Measurements from ENCODE around the gene PUDP.
"Not testable (repeated sequence)": the region's sequence is repeated elsewhere in the genome, so short reads cannot be mapped to it uniquely, and the experiment has no call there.

The PUDP gene

GRCh38 chrX:7109838-7110793, 37.8 kb downstream of the PUDP start:
- Mint-ChIP-seq H3K27me3 (no peaks in the 10 kb centered on the region), H3K4me3 (no peak overlapping the region), H3K4me1 (ENCODE audit: low read depth) (peaks cover 30% of the 10 kb centered on the region), H3K36me3 (ENCODE audit: low read depth) (peaks cover 11% of the 10 kb centered on the region), H3K9me3 (no peaks in the 10 kb centered on the region), H3K27ac (peak overlapping the region; percentile 50)
- intact Hi-C loops (cut with micrococcal nuclease): no loop called here

GRCh38 chrX:7109049-7109531, 38.9 kb downstream of the PUDP start:
- peaks cover 11% of the 10 kb centered on the region for H3K36me3 Mint-ChIP-seq (ENCODE audit: low read depth)
- intact Hi-C loops (cut with micrococcal nuclease): no loop called here
- H3K4me3 Mint-ChIP-seq: peak overlapping the region; percentile 64
- H3K27ac Mint-ChIP-seq: peak overlapping the region; percentile 86
- H3K9me3 Mint-ChIP-seq: no peaks in the 10 kb centered on the region
- H3K27me3 Mint-ChIP-seq: no peaks in the 10 kb centered on the region
- peaks cover 30% of the 10 kb centered on the region for H3K4me1 Mint-ChIP-seq (ENCODE audit: low read depth)

GRCh38 chrX:7108030-7108429, 39.9 kb downstream of the PUDP start:
- Mint-ChIP-seq H3K9me3 (no peaks in the 10 kb centered on the region), H3K4me1 (ENCODE audit: low read depth) (peaks cover 30% of the 10 kb centered on the region), H3K36me3 (ENCODE audit: low read depth) (peaks cover 18% of the 10 kb centered on the region), H3K27ac (no peak overlapping the region), H3K27me3 (no peaks in the 10 kb centered on the region), H3K4me3 (no peak overlapping the region)
- intact Hi-C loops (cut with micrococcal nuclease): no loop called here

GRCh38 chrX:7106649-7107048, 41.3 kb downstream of the PUDP start:
- Mint-ChIP-seq H3K4me3 (no peak overlapping the region), H3K36me3 (ENCODE audit: low read depth) (peaks cover 19% of the 10 kb centered on the region), H3K27me3 (no peaks in the 10 kb centered on the region), H3K4me1 (ENCODE audit: low read depth) (peaks cover 44% of the 10 kb centered on the region), H3K27ac (no peak overlapping the region), H3K9me3 (no peaks in the 10 kb centered on the region)
- intact Hi-C loops (cut with micrococcal nuclease): no loop called here

- peaks cover 30% of the 10 kb centered on the region for H3K36me3 Mint-ChIP-seq (ENCODE audit: low read depth)
- no peaks in the 10 kb centered on the region for H3K27me3 Mint-ChIP-seq
Observed at GRCh38 chrX:7102119-7102518, 45.8 kb downstream of the PUDP start.

DNA sequence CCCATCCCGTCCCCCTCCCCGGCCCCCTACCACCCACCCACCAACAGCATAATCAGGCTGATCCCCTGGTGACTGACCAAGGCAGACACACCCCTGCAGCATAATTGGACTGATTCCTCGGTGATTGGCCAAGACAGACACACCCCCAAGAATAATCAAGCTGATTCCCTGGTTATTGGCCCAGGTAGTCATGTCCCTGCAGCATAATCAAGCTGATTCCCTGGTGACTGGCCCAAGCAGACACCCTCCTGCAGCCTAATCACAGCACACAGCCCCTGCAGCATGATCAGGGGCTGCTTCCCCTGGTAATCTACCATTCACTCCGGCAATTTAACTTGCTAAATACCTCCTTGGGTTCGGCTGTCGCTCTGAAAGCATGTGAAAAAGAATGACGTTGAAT, 47.9 kb downstream of the PUDP start:
- H3K27ac Mint-ChIP-seq: no peak overlapping the region
- intact Hi-C loops (cut with micrococcal nuclease): no loop called here

More at GRCh38 chrX:7102119-7102518, 45.8 kb downstream of the PUDP start:
- Mint-ChIP-seq H3K4me1 (ENCODE audit: low read depth) (peaks cover 23% of the 10 kb centered on the region), H3K27ac (peak overlapping the region; percentile 70), H3K9me3 (no peaks in the 10 kb centered on the region), H3K4me3 (peak overlapping the region; percentile 23)
- intact Hi-C loops (cut with micrococcal nuclease): no loop called here

GRCh38 chrX:7095657-7096056, 52.3 kb downstream of the PUDP start:
- H3K9me3 Mint-ChIP-seq; H3K4me3 Mint-ChIP-seq; H3K27ac Mint-ChIP-seq; intact Hi-C loops (cut with micrococcal nuclease); H3K27me3 Mint-ChIP-seq: not testable (repeated sequence)
- Mint-ChIP-seq H3K4me1 (ENCODE audit: low read depth) (peaks cover 20% of the 10 kb centered on the region), H3K36me3 (ENCODE audit: low read depth) (peaks cover 23% of the 10 kb centered on the region)

More for the DNA sequence above, 47.9 kb downstream of the PUDP start:
- H3K9me3 Mint-ChIP-seq: no peaks in the 10 kb centered on the region
- no peaks in the 10 kb centered on the region for H3K27me3 Mint-ChIP-seq
- peaks cover 23% of the 10 kb centered on the region for H3K4me1 Mint-ChIP-seq (ENCODE audit: low read depth)
- H3K36me3 Mint-ChIP-seq (ENCODE audit: low read depth): peaks cover 35% of the 10 kb centered on the region
- no peak overlapping the region for H3K4me3 Mint-ChIP-seq

GRCh38 chrX:7093305-7093704, 54.6 kb downstream of the PUDP start:
- Mint-ChIP-seq H3K4me3 (no peak overlapping the region), H3K36me3 (ENCODE audit: low read depth) (peaks cover 28% of the 10 kb centered on the region), H3K27ac (peak overlapping the region; percentile 15), H3K9me3 (no peaks in the 10 kb centered on the region), H3K27me3 (no peaks in the 10 kb centered on the region), H3K4me1 (ENCODE audit: low read depth) (peaks cover 34% of the 10 kb centered on the region)
- intact Hi-C loops (cut with micrococcal nuclease): no loop called here

DNA sequence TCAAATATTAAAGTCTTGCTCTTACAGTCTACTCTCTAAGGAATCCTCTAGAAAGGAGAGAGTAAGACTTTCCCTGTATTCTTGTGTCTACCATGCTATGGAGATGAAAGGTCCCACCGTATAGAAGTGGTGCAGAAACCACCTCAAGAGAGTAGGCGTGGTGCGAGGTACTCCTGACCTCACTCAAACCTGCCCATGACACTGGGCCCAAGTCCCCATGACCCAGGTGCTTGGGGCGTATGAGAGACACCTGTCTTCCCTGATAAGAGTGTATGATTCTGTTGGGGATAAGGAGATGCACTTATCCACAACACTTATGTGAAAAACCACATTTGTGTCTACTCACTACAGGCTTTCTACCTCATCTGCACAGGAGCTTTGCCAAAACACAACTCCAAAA, 55.4 kb downstream of the PUDP start:
- Mint-ChIP-seq H3K9me3 (no peaks in the 10 kb centered on the region), H3K4me3 (no peak overlapping the region), H3K27me3 (no peaks in the 10 kb centered on the region), H3K27ac (peak overlapping the region; percentile 15), H3K4me1 (ENCODE audit: low read depth) (peaks cover 34% of the 10 kb centered on the region), H3K36me3 (ENCODE audit: low read depth) (peaks cover 24% of the 10 kb centered on the region)
- intact Hi-C loops (cut with micrococcal nuclease): no loop called here

DNA sequence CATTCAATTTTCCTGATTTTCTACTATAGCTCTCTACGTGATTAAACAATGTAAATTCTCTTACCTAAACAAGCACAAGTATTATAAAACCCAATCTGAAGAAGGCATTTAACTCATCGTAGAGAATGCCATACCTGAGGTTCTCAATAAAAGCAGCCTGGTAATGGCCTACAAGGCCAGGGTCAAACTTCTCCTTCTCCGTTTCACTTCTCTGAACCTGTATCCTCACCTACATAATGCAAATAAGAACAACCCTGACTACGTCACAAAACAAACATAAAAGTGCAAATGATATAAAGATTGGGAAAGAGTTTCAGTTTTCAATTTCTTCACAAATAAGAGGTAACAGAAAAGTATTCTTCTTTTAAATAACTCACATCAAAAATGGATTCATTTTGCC, 56.0 kb downstream of the PUDP start:
- H3K27me3 Mint-ChIP-seq: no peaks in the 10 kb centered on the region
- H3K9me3 Mint-ChIP-seq: no peaks in the 10 kb centered on the region
- no peak overlapping the region for H3K27ac Mint-ChIP-seq
- H3K36me3 Mint-ChIP-seq (ENCODE audit: low read depth): peaks cover 18% of the 10 kb centered on the region
- intact Hi-C loops (cut with micrococcal nuclease): no loop called here
- H3K4me1 Mint-ChIP-seq (ENCODE audit: low read depth): peaks cover 39% of the 10 kb centered on the region
- no peak overlapping the region for H3K4me3 Mint-ChIP-seq

GRCh38 chrX:7090641-7091040, 57.3 kb downstream of the PUDP start:
- H3K27ac Mint-ChIP-seq: no peak overlapping the region
- intact Hi-C loops (cut with micrococcal nuclease): no loop called here

DNA sequence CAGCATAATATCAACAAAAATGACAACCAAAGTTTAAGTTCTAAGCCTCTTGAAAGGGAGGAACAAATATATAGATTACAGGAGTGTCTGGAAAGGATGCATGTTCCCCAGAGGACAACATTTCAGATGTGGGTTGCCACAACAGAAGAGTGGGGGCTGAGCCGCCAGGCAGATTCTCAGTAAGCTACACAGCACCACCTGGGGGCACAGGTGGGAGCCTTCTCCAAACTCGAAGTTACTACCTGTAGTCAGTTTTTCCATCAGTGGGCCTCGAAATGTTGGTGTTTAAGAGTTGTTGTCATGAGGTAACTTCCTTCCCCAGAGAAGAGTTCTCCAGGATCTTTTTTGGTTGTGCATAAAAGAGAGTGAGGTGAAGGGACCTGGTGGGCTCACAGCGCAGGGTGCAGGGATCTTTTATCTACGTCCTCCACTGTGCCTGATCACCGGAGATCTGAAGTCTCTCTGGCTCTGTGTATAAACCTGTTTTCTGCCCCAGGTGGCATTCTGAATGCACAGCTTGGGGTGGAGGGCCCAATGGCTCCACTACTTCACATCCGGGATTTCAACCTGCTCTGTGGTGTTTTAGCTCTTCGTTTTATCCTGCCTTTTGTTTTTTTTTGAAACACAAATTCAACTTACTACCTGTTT, 58.9 kb downstream of the PUDP start:
- Mint-ChIP-seq H3K4me1 (ENCODE audit: low read depth) (peaks cover 63% of the 10 kb centered on the region), H3K9me3 (no peaks in the 10 kb centered on the region), H3K27ac (peak overlapping the region; percentile 53), H3K36me3 (ENCODE audit: low read depth) (peaks cover 10% of the 10 kb centered on the region), H3K4me3 (no peak overlapping the region), H3K27me3 (no peaks in the 10 kb centered on the region)
- intact Hi-C loops (cut with micrococcal nuclease): no loop called here

More at GRCh38 chrX:7090641-7091040, 57.3 kb downstream of the PUDP start:
- no peak overlapping the region for H3K4me3 Mint-ChIP-seq
- no peaks in the 10 kb centered on the region for H3K27me3 Mint-ChIP-seq
- H3K4me1 Mint-ChIP-seq (ENCODE audit: low read depth): peaks cover 52% of the 10 kb centered on the region
- peaks cover 16% of the 10 kb centered on the region for H3K36me3 Mint-ChIP-seq (ENCODE audit: low read depth)
- no peaks in the 10 kb centered on the region for H3K9me3 Mint-ChIP-seq

DNA sequence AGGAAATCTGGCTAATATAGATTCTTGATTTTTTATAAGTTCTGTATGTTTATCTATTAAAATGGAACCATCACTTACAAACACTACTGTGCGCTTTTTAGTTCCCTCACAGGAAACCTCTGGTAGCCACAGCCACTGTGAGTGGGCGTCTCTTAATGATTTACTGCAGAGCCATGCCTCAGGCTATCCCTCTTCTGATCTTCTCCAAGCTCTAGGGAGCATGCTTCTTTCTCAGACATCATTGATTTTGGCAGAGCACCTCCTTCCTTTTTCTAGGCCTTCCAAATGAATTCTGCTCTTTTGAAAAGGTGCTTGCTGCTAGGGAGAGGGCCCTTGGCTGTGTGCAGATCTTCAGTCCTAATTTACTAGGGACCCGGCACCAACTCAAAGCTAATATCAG, 61.6 kb downstream of the PUDP start:
- peaks cover 16% of the 10 kb centered on the region for H3K36me3 Mint-ChIP-seq (ENCODE audit: low read depth)
- H3K9me3 Mint-ChIP-seq: no peaks in the 10 kb centered on the region
- H3K27me3 Mint-ChIP-seq: no peaks in the 10 kb centered on the region
- H3K4me3 Mint-ChIP-seq: no peak overlapping the region
- peaks cover 70% of the 10 kb centered on the region for H3K4me1 Mint-ChIP-seq (ENCODE audit: low read depth)
- H3K27ac Mint-ChIP-seq: peak overlapping the region; percentile 71
- intact Hi-C loops (cut with micrococcal nuclease): no loop called here

GRCh38 chrX:7085879-7086278, 62.1 kb downstream of the PUDP start:
- Mint-ChIP-seq H3K27ac (peak overlapping the region; percentile 63), H3K27me3 (no peaks in the 10 kb centered on the region), H3K9me3 (no peaks in the 10 kb centered on the region), H3K4me3 (peak overlapping the region; percentile 55), H3K4me1 (ENCODE audit: low read depth) (peaks cover 67% of the 10 kb centered on the region), H3K36me3 (ENCODE audit: low read depth) (peaks cover 16% of the 10 kb centered on the region)
- intact Hi-C loops (cut with micrococcal nuclease): no loop called here
